D341Med (cell line): Measurements from ENCODE around the gene FAM53B.

Experiments used
- DNase-seq: peaks from one replicate; pipeline ENCODE4 v3.0.0; 2012; ENCODE audit warnings: low spot score

The FAM53B gene

DNA sequence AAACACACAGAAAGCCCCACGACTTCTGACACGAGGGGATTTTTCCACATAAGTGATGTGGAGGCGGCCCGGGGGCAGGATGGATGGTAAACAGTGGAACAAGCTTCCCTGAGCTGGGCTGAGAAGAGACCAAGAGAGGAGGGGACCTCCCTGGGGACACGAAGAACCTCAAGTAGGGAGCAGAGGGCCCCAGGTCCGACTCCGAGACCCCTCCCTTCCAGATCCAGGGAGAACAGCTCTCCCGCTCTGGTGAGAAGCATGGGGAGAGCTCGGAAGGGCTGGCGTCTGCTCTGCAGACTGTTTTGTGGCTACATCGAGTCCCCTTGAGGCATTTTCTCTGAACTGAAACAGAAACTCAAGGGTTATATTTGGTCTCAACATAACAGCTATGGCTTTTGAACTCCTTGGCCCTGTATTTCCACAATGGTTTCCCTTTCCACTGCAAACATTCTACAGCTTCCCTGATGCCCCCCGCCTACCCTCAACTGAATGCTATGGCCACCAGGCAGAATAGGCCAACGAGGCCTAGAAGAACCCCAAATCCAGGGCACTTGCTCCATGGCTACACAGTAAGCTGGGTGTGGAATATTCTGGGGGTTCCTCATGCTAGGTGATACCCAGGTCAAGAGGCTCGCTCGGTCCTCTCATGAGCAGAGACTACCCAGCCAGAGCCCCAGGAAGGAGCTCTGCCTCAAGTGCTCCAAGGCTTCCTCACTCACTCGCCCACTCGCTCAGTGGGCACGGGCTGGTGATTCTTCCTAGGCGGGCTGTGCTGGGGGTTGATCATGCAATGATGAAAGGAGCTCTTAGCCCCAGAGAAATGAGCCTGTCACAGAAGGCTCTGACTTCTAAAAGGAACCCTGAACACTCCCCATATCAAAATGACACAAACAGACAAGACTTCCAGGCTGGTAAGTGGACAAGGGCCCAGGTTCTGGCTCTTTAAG lies 47.5 kb downstream of the FAM53B start:
- DNase-seq, result no peak

DNA sequence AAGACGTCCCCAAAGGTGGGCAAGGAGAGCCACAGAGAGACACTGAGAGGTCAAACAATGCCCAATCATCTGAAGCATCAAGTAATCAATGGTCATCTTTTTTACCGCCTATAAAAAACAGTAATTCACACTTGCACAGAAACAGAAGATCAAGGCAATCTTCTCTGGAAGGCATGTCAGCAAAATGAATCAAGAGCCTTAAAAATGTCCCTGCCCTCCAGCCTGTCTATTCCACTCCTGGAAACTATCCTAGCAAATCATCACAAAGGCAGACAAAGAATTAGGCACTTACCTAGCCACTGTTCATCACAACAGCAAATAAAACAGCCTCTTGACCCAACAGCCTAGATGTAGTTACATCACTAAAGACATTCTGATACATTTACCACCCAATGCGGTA lies 48.9 kb downstream of the FAM53B start:
- DNase-seq, result no peak

DNA sequence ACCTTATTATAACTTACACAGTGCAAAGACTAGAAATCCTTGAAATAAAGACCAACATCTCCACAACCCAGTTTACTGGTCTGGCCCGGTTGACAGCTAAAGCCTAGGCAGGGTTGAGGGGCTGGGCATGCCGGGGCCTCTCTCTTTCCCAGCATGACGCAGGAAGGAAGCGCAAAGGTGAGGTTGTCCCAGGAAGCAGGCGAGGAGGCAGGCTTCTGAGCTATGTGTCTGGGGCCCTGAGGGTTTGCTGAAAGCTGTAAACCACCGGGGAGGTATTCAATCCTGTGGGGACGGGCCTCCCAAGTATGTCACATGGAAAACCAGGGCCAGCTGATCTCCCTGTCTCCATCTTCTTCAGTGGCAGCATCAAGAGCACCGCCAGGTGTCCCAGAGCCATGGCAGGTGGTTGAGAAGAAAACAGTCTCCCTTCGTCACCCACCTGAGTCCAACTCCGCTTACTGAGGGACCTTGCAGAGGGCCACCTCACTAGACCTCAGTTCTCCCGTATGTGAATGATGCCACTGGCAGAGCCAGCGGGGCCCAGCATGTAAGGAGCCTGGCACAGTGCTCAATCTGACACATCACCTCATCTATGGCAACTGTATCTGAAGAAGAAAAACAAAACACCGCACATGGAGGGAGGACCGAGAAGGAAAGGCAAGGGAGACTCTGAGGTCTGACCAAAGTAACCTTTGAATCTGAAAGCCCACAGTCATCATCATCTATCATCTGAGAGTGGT lies 49.5 kb downstream of the FAM53B start:
- no peak for DNase-seq

DNA sequence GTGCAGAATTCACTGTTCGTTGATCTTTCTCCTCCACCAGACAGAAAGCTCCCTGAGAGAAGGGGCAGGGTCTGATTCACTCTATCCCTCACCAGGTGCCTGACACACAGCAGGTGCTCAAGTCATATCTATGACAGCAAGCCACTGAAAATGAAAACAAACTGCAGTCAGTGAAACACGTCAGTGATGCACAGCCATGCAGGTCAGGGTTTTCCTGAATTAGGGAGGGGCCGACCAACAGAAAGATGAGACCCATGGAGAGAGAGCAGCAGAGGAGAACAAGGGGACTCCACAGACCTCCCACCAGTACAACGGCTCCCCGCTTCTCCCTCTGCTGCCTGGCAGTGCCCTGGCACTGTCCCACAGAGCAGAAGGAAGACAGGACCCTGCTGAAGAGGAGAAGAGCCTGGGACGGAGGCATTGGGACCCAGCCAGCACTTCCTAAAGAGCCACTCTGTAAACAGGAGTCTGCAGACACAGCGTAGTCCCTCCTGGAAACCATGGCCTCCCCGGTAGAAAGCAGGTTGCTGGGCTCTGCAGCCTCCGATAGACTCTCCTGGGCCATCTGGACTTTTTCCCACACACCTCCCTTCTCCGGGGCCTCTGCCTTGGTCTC lies 50.3 kb downstream of the FAM53B start:
- no peak for DNase-seq

DNA sequence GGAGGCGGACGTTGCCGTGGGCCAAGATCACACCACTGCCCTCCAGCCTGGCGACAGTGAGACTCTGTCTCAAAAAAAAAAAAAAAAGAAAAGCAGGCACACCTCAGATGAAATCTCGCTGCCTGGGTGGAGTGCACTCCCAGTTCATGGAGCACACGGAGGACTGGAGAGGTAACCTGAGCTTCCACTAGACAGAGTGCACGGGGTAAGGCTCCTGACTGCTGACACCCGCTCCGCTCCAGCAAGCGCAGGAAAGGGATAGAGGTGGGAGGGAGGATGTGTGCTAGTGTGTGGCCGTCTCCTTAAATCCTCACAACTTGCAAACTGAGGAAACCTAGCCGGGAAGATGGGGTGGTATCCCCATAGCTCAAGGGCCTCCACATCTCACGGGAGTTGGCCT lies 50.8 kb downstream of the FAM53B start:
- DNase-seq, result no peak

DNA sequence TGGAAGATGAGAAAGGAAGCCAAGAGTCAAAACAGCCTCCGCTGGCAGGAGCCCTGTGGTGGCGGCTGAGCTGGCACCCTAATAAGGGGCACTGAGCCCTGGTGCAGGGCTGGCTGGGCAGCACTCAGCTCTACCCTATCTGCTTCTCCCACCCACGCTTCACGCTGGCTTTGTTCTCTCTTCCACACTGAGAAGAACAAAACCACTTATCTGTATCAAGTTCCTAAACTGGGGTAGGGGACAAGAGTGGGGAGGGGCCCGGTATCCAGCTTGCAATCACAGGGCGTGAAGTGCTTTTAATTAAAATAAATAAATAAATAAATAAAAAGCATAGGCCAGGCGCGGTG lies 52.1 kb downstream of the FAM53B start:
- no peak for DNase-seq

DNA sequence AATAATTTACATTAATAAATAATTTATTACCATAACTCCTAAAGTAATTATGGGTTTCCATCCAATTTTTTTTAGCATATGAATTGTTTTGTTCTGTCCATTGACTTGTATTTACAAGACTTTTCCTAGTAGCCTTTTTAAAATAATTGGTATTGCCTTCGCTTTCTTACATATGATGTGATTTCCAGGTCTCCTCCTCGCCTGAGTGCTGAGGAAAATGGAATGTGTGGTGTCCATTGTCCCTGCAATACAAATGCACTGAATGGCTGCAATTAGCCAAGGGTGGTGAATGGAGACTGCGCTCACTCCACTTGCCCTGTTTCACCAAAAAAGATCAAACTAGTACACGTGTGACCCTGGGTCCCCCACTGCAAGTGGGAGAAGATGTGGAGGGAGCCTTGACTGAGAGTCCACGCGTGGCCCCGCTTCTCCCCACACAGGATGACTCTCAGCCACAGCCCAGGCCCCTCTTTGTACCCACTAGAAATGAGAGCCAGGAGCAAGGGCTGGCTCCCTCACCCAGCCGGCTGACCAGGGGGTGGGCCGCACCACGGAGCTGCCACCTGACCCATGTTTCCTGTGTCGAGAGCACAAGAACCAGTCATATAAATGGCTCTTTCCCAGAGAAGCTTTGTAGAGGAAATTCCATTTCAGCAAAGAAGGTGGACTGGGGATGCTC lies 52.6 kb downstream of the FAM53B start:
- no peak for DNase-seq

DNA sequence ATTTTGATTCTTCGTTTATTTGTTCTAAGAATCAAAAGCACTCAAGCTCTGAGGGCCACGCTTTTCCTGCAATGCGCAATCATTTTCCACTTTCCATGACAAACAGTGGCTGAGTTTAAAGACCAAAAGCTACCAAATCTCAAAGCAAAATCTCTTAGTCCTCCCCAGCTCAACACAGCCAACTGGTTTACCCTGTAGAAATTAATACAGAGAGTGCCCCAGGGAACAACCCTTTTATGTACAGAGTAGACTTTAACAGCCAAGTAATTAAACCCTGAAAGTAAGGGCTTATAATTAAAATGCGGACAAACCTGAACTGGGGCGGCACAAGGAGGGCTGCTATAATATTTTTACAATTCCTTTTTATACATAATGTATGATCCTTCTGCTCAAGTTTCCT lies 53.2 kb downstream of the FAM53B start:
- no peak for DNase-seq

DNA sequence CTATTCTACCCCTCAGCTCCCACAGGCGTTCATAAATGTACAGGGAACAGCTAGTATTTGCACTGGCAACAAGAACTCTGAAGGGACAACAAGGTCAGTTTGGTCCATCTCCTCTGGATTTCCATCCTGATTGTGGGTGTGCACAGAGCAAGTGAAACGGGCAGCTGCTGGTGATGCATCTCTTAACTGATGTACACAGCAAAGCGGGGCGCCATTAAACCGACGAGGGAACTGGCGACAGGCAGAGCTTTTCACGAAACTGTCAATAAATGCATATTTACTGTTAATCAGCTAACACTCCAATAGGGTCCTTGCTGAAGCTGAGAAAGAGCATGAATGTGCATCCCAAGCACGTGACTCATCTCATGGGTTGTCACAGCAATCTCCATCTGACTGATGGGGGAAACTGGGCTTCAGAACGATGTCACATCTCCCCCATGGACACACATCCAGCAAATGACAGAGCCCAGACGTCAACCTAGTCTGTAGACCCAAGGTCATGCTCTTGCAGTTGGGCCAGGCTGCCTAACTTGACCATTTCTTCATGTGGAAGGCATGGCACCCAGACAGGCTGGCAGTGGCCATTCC lies 54.2 kb downstream of the FAM53B start:
- no peak for DNase-seq

DNA sequence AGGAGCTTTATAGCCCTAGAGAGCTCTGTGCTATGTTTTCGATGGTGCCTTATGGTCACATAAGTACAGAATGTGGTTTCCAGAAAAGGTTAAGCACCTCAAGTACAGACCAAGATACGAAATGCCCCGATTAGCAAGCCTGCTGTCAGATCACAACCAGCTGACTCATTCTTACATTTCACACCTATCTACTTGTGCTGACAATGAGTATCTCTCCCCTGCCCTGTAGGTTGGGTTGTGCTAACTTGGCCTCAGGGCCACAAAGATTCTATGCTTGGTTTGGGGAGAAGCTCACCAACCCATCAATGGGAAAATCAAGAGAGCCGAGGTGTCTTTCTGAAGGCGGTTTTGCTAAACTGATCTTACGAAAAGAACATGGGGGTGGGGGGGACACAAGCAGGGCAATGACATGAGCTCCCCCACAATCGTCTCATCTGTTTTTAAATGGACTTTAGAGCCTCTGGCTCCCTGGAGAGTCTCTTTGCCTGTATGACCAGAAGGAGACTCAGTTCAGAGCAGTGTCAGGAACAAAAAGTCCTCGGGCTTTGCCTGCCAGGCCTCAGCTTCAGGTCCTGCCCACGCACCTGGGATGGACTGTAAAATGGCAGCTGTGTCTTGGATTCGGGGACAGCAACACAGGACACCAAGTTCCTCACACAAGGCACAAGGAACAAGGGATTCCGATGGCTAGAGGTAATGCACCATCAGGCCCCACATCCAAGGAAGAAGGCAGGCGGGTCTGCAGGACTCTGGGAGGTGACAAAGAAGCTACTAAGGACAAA lies 55.1 kb downstream of the FAM53B start:
- no peak for DNase-seq

DNA sequence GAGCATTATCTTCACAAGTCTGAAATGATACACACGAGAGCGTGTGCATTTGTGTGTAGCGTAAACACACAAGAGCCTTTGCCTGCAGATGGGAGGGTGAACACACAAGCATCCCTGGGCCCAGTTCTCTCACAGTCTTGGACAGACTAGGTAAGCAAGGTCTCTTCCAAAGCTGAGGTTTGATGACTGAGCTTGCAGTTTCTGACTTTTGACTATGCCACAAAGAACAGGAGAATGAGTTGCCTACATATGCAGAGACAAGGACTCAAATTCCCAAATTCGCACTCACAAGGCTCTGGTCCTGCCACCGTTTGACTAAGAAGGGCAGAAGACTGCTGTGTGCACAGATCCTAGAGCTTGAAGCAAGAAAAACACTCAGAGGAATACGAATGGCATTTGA lies 55.8 kb downstream of the FAM53B start:
- no peak for DNase-seq

DNA sequence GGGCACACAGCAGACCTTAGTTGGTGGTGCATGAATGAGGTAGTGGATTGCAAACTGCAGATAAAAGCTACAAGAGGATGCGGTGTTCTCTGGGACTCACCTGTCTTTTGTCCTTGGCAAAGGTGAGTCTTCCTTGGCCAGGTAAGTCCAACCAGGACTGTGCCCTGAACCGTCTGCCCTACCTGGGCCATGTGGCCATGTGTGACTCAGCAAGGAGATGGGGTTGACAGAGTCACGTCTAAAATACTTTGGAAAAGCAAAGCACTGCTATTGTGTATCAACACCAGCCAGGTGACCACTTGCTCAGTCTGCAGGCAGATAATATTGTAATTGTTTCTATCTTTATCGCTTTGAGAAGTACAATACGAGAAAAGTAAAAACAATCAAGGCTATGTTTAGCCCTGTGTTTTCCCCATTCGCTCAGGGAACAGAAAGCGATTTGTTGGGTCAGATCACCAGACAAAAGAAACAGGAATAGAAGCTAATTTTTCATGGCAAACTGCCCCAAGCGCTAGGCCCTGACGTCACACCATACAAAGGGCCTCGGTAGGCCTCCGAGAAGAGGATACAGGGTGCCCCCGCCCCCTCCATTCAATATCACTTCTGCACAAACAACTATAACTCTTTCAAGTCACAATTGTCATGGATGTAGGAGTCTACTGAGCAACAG lies 57.3 kb downstream of the FAM53B start:
- no peak for DNase-seq

DNA sequence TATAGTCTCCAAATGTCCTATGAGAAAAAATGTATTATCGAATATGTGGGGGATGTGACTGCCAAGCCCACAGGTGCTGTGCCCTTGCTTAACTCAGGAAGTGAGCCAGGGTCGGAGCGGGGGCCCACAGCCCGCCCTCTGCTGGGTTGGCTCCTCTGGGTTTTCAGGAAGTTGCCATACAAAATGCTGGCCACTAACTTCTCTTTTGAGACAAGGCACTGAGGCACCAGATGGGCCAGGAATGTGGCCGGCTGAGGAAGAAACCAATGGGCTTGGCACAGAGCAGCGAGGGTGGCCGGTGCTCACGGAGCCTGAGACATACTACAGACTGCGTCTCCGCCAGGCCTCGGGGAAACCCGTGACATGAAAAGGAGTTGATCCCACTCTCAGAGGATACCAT lies 58.9 kb downstream of the FAM53B start:
- no peak for DNase-seq

DNA sequence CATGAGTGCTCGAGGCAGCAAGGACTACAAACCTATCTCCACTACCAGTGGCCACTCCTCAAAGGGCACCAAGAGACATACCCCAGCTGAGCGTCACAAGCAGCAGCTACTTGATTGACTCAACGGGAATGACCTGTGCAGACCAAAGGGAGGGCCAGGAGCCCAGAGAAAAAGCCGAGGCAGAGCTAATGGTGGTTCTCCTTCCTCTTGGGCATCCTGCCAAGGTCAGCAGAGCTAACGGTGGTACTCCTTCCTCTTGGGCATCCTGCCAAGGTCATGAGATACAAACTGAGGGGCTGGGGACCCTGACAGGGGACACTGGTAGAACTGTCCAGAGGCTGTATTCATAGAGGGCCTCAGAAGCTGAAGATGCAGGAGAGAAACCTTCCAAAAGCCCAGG lies 60.4 kb downstream of the FAM53B start:
- DNase-seq, result no peak

DNA sequence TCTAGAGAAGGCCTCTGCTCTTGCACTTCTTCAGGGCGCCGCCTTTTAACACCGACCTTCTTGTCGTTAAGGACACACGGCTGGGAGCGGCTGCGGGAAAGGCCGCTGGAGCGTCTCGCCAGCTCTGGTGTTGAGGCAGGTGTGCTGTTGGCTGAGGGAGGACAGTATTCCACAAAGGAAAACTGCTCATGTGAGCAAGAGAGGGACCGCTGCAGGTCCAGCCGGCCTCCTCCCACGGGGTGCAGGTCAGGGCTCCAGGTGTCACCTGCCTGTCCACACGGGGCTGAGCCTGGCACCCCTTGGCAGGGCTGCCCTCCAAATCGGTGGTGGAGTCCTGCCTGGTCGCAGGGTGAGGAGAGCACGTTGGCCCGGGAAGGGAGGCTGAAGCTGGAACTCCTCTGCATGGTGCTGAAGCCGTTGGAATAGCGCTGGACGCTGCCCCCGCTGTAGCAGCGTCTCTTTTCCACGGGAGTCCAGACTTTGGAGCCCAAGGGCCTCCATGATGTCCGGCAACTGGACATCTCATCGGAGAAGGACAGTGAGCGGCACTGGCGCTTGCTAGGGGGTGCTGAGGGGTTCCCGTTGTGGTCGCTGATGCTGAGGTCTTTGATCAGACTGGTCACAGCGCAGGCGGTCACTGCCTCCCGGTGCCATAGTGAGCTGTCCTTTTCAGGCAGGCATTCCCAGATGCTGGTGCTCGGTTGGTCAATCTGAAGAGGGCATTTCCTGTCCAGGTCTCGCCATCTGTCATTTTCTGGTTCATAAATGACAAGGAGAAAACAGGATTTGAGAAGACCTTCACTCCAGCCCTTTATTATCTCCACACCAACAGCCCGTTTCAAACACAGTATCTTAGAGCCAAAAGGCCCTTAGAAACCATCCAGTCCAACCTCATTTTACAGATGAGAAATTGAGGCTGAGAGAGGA lies 62.3 kb downstream of the FAM53B start:
- no peak for DNase-seq

DNA sequence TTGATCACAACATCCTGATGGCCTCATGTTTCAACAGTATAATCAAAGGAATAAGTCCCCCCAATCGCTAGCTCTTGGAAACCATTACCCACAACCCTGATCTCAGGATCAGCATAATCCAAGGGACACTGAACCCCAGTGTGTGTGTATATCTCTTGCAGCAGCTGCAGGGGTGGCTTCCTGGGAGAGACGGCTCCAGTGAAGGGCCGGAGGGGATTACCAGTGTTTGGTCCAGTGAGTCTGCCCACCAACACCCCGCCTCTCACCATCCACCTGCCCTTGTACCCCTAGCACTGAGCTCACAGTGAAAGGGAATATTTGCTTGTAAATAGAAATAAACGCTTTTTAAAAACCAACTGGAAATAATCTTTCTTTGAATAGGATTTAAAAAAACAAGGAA lies 63.1 kb downstream of the FAM53B start:
- DNase-seq, result no peak

DNA sequence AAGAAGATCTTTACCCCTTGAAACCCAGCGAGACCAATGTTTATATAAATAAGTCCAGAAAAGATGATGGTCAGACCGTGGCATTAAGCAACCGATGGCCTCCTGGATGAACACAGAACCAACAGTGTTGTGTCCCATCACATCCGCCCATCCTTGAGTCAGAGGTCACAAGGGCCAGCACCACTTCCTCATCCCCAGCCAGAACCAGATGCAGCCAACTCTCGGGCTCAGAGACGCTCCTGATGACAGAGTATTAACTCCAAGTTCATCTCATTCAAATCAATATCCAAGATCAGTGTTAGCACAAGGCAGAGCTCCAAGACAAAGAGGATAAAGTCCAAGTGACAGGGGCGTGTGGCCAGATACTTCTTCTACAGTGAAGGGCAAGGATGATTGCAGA lies 63.5 kb downstream of the FAM53B start:
- no peak for DNase-seq

DNA sequence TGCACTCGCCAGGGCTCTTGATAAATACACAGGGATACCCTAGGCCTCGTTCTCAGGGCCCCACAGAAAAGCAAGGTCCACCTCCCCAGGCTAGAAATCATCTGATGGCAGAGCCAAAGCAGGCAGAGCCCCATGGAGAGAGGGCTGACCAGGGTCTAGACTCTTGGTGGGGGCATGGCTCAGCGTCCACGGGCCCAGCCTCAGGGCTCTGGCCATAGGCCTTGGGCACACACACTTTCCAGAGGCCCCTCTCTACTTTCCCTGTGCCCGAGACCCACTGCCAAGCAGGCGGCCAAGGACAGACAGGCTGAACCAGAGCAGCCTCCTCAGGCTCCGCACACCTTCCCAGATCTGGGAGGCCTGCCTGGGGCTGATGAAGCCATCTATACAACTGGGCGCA lies 64.8 kb downstream of the FAM53B start:
- DNase-seq, result no peak

DNA sequence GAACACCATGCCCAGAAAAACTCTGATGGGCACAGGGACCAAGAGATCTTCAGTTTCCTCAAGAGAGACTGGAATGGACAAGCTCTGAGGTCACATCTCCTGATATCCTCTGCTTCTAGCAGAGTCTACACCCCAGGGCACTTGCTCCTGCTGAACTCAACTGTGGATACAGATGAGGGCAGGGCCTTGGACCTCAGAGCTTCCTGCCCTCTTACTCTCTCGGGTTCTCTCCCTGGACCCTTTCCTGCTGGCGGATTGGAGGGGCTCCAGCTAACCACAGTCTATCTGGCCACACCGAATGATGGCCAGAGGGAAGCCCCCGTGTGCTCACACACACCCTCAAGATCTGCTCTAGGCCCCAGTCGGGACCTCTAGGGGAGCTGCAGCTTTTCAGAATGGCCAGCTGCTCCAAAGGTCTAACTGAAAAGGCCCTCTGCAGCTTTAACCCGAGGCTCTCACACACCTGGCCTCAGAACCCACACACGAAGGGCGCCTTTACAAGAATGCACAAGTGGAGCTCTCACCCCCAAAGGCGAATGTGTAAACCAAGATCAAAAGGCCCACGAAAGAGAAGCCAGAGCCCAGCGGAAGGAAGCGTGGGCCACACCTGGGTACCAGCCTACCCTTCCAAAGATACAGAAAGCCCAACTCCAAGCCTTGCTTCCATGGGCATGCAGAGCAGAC lies 65.5 kb downstream of the FAM53B start:
- DNase-seq, result no peak
